Loucy (cell line): ENCODE data around the gene SRD5A3.

Source experiments
- H2AFZ ChIP-seq: fragments of 200-600 bp; sonication (generic); 2 replicates; pipeline ENCODE4 v1.6.0; 2016; ENCODE audit warnings: antibody characterized with exemption, mild to moderate bottlenecking, low read length, moderate library complexity
- H3F3A ChIP-seq: fragments of 200-600 bp; 2 replicates; pipeline ENCODE4 v1.6.0; 2016; ENCODE audit warnings: antibody characterized with exemption, low read depth, mild to moderate bottlenecking
- H3K27me3 ChIP-seq: fragments of 200-600 bp; sonication (generic); 2 replicates; pipeline ENCODE4 v1.6.1; 2014; ENCODE audit warnings: low read length, mild to moderate bottlenecking; ENCODE audit not compliant: insufficient read depth, poor library complexity, severe bottlenecking
- H3K36me3 ChIP-seq: fragments of 200-600 bp; sonication (generic); 2 replicates; pipeline ENCODE4 v1.6.1; 2016; ENCODE audit warnings: low read length; ENCODE audit not compliant: insufficient read depth
- H3K4me1 ChIP-seq: fragments of 200-600 bp; sonication (generic); 2 replicates; pipeline ENCODE4 v1.5.1; 2014; ENCODE audit warnings: low read length, mild to moderate bottlenecking; ENCODE audit not compliant: insufficient read depth, poor library complexity, severe bottlenecking
- H3K4me2 ChIP-seq: fragments of 200-600 bp; sonication (generic); 2 replicates; pipeline ENCODE4 v1.6.0; 2014; ENCODE audit warnings: antibody characterized with exemption, low read length, low read depth, mild to moderate bottlenecking; ENCODE audit not compliant: poor library complexity, severe bottlenecking
- H3K4me3 ChIP-seq: fragments of 200-600 bp; sonication (generic); 2 replicates; pipeline ENCODE4 v1.5.1; 2014; ENCODE audit warnings: low read length, mild to moderate bottlenecking, mixed read lengths; ENCODE audit not compliant: poor library complexity, severe bottlenecking
- H3K79me2 ChIP-seq: fragments of 200-600 bp; sonication (generic); 2 replicates; pipeline ENCODE4 v1.6.1; 2014; ENCODE audit warnings: low read length; ENCODE audit not compliant: insufficient read depth
- H3K9ac ChIP-seq: fragments of 200-600 bp; sonication (generic); 2 replicates; pipeline ENCODE4 v1.6.0; 2014; ENCODE audit warnings: mild to moderate bottlenecking, low read depth, low read length, moderate library complexity; ENCODE audit not compliant: poor library complexity, severe bottlenecking
- H3K9me2 ChIP-seq: fragments of 200-600 bp; sonication (generic); replicated peaks from 2 replicates; pipeline ENCODE4 v1.6.1; 2016; ENCODE audit warnings: low read depth, low read length, mixed read lengths
- H3K9me3 ChIP-seq: fragments of 200-600 bp; sonication (generic); 2 replicates; pipeline ENCODE4 v1.6.1; 2014; ENCODE audit warnings: mild to moderate bottlenecking, antibody characterized with exemption, low read length, low read depth; ENCODE audit not compliant: insufficient read depth
- H4K20me1 ChIP-seq: fragments of 200-600 bp; sonication (generic); 2 replicates; pipeline ENCODE4 v1.6.0; 2014; ENCODE audit warnings: antibody characterized with exemption, low read length, mild to moderate bottlenecking; ENCODE audit not compliant: insufficient read depth, poor library complexity, severe bottlenecking
- EZH2phosphoT487 ChIP-seq: fragments of 200-600 bp; IDR thresholded peaks from 2 replicates; pipeline ENCODE4 v1.6.1; 2018; ENCODE audit warnings: antibody characterized with exemption, mild to moderate bottlenecking, moderate library complexity, borderline replicate concordance
- TF ChIP-seq, protein P1 (sequence below): fragments of 200-600 bp; sonication (generic); conservative IDR thresholded peaks from 2 replicates; pipeline ENCODE4 v1.5.1; 2014; ENCODE audit warnings: mild to moderate bottlenecking, antibody characterized with exemption, low read length

The SRD5A3 gene

GRCh38 chr4:55367084-55367722 lies 21.2 kb downstream of the SRD5A3 start:
- Histone ChIP-seq H3K4me1 (no peaks in the 10 kb centered on the region), H3K27me3 (no peaks in the 10 kb centered on the region), H3K9me2 (no peaks in the 10 kb centered on the region), H3K79me2 (no peaks in the 10 kb centered on the region), H2AFZ (no peak overlapping the region), H3K4me3 (no peak overlapping the region), H3K9me3 (no peaks in the 10 kb centered on the region), H3F3A (no peaks in the 10 kb centered on the region), H3K4me2 (no peak overlapping the region), H4K20me1 (no peaks in the 10 kb centered on the region), H3K36me3 (no peaks in the 10 kb centered on the region), H3K9ac (no peak overlapping the region)
- TF ChIP-seq, protein P1, sequence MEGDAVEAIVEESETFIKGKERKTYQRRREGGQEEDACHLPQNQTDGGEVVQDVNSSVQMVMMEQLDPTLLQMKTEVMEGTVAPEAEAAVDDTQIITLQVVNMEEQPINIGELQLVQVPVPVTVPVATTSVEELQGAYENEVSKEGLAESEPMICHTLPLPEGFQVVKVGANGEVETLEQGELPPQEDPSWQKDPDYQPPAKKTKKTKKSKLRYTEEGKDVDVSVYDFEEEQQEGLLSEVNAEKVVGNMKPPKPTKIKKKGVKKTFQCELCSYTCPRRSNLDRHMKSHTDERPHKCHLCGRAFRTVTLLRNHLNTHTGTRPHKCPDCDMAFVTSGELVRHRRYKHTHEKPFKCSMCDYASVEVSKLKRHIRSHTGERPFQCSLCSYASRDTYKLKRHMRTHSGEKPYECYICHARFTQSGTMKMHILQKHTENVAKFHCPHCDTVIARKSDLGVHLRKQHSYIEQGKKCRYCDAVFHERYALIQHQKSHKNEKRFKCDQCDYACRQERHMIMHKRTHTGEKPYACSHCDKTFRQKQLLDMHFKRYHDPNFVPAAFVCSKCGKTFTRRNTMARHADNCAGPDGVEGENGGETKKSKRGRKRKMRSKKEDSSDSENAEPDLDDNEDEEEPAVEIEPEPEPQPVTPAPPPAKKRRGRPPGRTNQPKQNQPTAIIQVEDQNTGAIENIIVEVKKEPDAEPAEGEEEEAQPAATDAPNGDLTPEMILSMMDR, result no peak
- TF ChIP-seq EZH2phosphoT487, result no peak

GRCh38 chr4:55369968-55370367 lies 23.9 kb downstream of the SRD5A3 start:
- H3K9ac ChIP-seq, result no peak overlapping the region
- TF ChIP-seq, protein P1, result no peak
- no peak overlapping the region for H3K4me2 ChIP-seq

DNA sequence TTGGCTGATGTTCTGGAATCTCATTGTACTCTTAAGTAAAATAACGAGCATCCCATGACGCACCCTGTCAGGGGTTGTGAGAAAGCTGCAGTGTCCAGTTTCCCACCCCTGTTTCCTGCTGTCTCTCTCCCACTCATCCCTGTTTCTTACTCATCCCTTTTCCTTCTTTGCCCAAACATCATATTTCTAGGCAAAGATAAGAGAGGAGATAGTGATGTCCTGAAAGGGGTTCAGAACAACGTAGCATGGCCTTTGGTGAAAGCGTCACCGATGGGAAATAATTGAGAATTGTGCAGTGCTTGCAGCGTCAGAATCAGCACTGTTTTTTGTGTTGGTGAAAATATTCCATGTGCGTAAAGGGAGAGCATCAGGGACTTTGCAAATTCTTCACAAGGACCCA lies 26.2 kb downstream of the SRD5A3 start:
- no peaks in the 10 kb centered on the region for H3K9me3 ChIP-seq
- no peaks in the 10 kb centered on the region for H3K27me3 ChIP-seq
- no peak overlapping the region for H3K9ac ChIP-seq
- no peak overlapping the region for H3K4me3 ChIP-seq
- H3K4me1 ChIP-seq, result no peaks in the 10 kb centered on the region
- no peaks in the 10 kb centered on the region for H3K79me2 ChIP-seq
- no peaks in the 10 kb centered on the region for H3F3A ChIP-seq
- H3K36me3 ChIP-seq, result no peaks in the 10 kb centered on the region
- H3K4me2 ChIP-seq, result no peak overlapping the region
- TF ChIP-seq, protein P1, result no peak
- no peak for TF ChIP-seq EZH2phosphoT487
- no peak overlapping the region for H2AFZ ChIP-seq
- H3K9me2 ChIP-seq, result no peaks in the 10 kb centered on the region
- no peaks in the 10 kb centered on the region for H4K20me1 ChIP-seq

More at GRCh38 chr4:55369968-55370367, 23.9 kb downstream of the SRD5A3 start:
- no peaks in the 10 kb centered on the region for H3K27me3 ChIP-seq
- no peaks in the 10 kb centered on the region for H3K79me2 ChIP-seq
- H4K20me1 ChIP-seq, result no peaks in the 10 kb centered on the region
- no peaks in the 10 kb centered on the region for H3K9me3 ChIP-seq
- H3K9me2 ChIP-seq, result no peaks in the 10 kb centered on the region
- no peaks in the 10 kb centered on the region for H3K36me3 ChIP-seq
- H3F3A ChIP-seq, result no peaks in the 10 kb centered on the region
- H3K4me3 ChIP-seq, result no peak overlapping the region
- H2AFZ ChIP-seq, result no peak overlapping the region
- no peaks in the 10 kb centered on the region for H3K4me1 ChIP-seq
